A549 (cell line): ENCODE measurements around the gene RAE1. TPM values are rescaled to one million over a fixed set of nuclear protein-coding genes. Genes with fewer than 3 reads are reported as not detected.

Experiments
- ATAC-seq, 2 experiments: fragments of 200-7000 bp in 1 of 2; fragments of >200 bp in 1 of 2; cut with Nextera tagmentation in 1 of 2; cut with Tn5 transposase in 1 of 2; 3 replicates each; pipeline versions ENCODE4 v1.8.0 to v1.9.1; 2018 to 2020; ENCODE audit warnings: mild to moderate bottlenecking in 1 of 2, moderate library complexity in 1 of 2
- CTCF ChIA-PET: fragments of 300-600 bp; sonication (Branson Sonifier 250); formaldehyde crosslinking; extraction: SDS; loops from one replicate; lab custom pipeline; 2021; ENCODE audit warnings: antibody characterized with exemption, inconsistent platforms; lab: Yijun Ruan, JAX
- POLR2A ChIA-PET: fragments of 350-600 bp; formaldehyde crosslinking; extraction: SDS; loops from one replicate; lab custom pipeline; 2021; ENCODE audit warnings: antibody characterized with exemption, inconsistent platforms; lab: Yijun Ruan, JAX
- DNase-seq, 2 experiments: peaks; one replicate each; pipeline versions ENCODE4 v3.0.0 to v3.0.0-alpha.2; 2011 to 2016; ENCODE audit warnings: low read depth in 1 of 2, low spot score in 1 of 2
- FAIRE-seq: peaks from 2 replicates; lab custom pipeline; 2011; peaks lifted over from hg19 to GRCh38; lab: Jason Lieb, UNC
- H3K27ac ChIP-seq, 2 experiments: fragments of >200 bp; sonication (Bioruptor Twin); formaldehyde crosslinking; 3 replicates each; pipeline ENCODE4 v1.5.1; 2016 to 2017
- H3K4me1 ChIP-seq: fragments of >200 bp; sonication (Bioruptor Twin); formaldehyde crosslinking; 3 replicates; pipeline ENCODE4 v1.6.1; 2016
- H3K4me2 ChIP-seq: fragments of >200 bp; sonication (Bioruptor Twin); formaldehyde crosslinking; 3 replicates; pipeline ENCODE4 v1.6.1; 2016
- H3K4me3 ChIP-seq: fragments of >200 bp; sonication (Bioruptor Twin); formaldehyde crosslinking; 3 replicates; pipeline ENCODE4 v1.5.1; 2016
- H3K9me3 ChIP-seq: fragments of >200 bp; sonication (Bioruptor Twin); formaldehyde crosslinking; 3 replicates; pipeline ENCODE4 v1.6.1; 2016
- CTCF ChIP-seq: fragments of >200 bp; sonication (Bioruptor Twin); formaldehyde crosslinking; IDR thresholded peaks from 3 replicates; pipeline ENCODE4 v1.5.1; 2016
- EHF ChIP-seq: fragments of 250-450 bp; sonication (Bioruptor Pico); IDR thresholded peaks from 2 replicates; pipeline ENCODE4 v1.5.0; 2020; ENCODE audit warnings: mild to moderate bottlenecking
- EHMT2 ChIP-seq: fragments of 200-600 bp; sonication (generic); IDR thresholded peaks from 2 replicates; pipeline ENCODE4 v1.6.1; 2016; ENCODE audit warnings: antibody characterized with exemption, low read depth, mild to moderate bottlenecking, moderate library complexity
- ELK1 ChIP-seq: fragments of 150-350 bp; IDR thresholded peaks from 2 replicates; pipeline ENCODE4 v1.6.1; 2014; ENCODE audit warnings: low read depth, mild to moderate bottlenecking, low read length
- FOSL2 ChIP-seq, 2 experiments: fragments of 450-650 bp in 1 of 2; fragments of >200 bp in 1 of 2; sonication (Bioruptor Twin) in 1 of 2; formaldehyde crosslinking; IDR thresholded peaks; 2 replicates each; pipeline versions ENCODE4 v1.5.0 to v1.6.1; 2016 to 2020; ENCODE audit warnings: mild to moderate bottlenecking in 1 of 2, moderate library complexity in 1 of 2
- HOXB13 ChIP-seq: fragments of 250-450 bp; sonication (Bioruptor Pico); IDR thresholded peaks from 2 replicates; pipeline ENCODE4 v1.5.0; 2020; ENCODE audit warnings: low read depth, mild to moderate bottlenecking, moderate library complexity
- HOXB5 ChIP-seq: fragments of 250-450 bp; sonication (Bioruptor Pico); IDR thresholded peaks from 2 replicates; pipeline ENCODE4 v1.5.0; 2020; ENCODE audit warnings: mild to moderate bottlenecking, moderate library complexity
- JUN ChIP-seq, 2 experiments: fragments of >200 bp; sonication (Bioruptor Twin); formaldehyde crosslinking; IDR thresholded peaks; 2 replicates in 1 of 2; 3 replicates in 1 of 2; pipeline ENCODE4 v1.6.1; 2016 to 2017
- MYC ChIP-seq: IDR thresholded peaks from 2 replicates; pipeline ENCODE4 v1.6.1; 2012; ENCODE audit warnings: mild to moderate bottlenecking, inconsistent platforms, low read length, improper control_type of control experiment, borderline replicate concordance
- NFE2L2 ChIP-seq: fragments of 150-350 bp; conservative IDR thresholded peaks from 2 replicates; pipeline ENCODE4 v1.6.1; 2014; ENCODE audit warnings: low read length
- PHF8 ChIP-seq: fragments of 200-600 bp; sonication (generic); IDR thresholded peaks from 2 replicates; pipeline ENCODE4 v1.6.1; 2016; ENCODE audit warnings: low read depth, mild to moderate bottlenecking, antibody characterized with exemption, moderate library complexity, borderline replicate concordance
- POLR2A ChIP-seq: IDR thresholded peaks from 2 replicates; pipeline ENCODE4 v1.6.1; 2012; ENCODE audit warnings: mild to moderate bottlenecking, low read length
- RAD21 ChIP-seq, 2 experiments: fragments of >200 bp in 1 of 2; sonication (Bioruptor Twin) in 1 of 2; formaldehyde crosslinking in 1 of 2; IDR thresholded peaks in 1 of 2; conservative IDR thresholded peaks in 1 of 2; 2 replicates in 1 of 2; 3 replicates in 1 of 2; pipeline ENCODE4 v1.6.1; 2012 to 2018; ENCODE audit warnings: inconsistent platforms in 1 of 2
- RARB ChIP-seq: fragments of 250-450 bp; sonication (Bioruptor Pico); IDR thresholded peaks from 2 replicates; pipeline ENCODE4 v1.8.0; 2021; ENCODE audit warnings: mild to moderate bottlenecking, moderate library complexity
- RCOR1 ChIP-seq: fragments of 150-350 bp; IDR thresholded peaks from 2 replicates; pipeline ENCODE4 v1.6.1; 2014; ENCODE audit warnings: antibody characterized with exemption, low read length, low read depth
- SMC3 ChIP-seq: fragments of >200 bp; sonication (Bioruptor Twin); formaldehyde crosslinking; IDR thresholded peaks from 3 replicates; pipeline ENCODE4 v1.6.1; 2018; ENCODE audit warnings: inconsistent platforms
- TFCP2L1 ChIP-seq: fragments of 250-450 bp; sonication (Bioruptor Pico); IDR thresholded peaks from 2 replicates; pipeline ENCODE4 v1.5.0; 2021; ENCODE audit warnings: mild to moderate bottlenecking
- ZC3H11A ChIP-seq: fragments of 450-650 bp; IDR thresholded peaks from 2 replicates; pipeline ENCODE4 v1.6.1; 2014; ENCODE audit warnings: antibody characterized with exemption, mild to moderate bottlenecking
- ZFP36 ChIP-seq: fragments of 450-650 bp; IDR thresholded peaks from 2 replicates; pipeline ENCODE4 v1.6.1; 2014; ENCODE audit warnings: borderline replicate concordance; ENCODE audit not compliant: partially characterized antibody
- ZSCAN20 ChIP-seq: fragments of 250-450 bp; sonication (Bioruptor Pico); IDR thresholded peaks from 2 replicates; pipeline ENCODE4 v1.8.0; 2022; ENCODE audit warnings: mild to moderate bottlenecking, moderate library complexity
- WGBS: methylation state at CpG from one replicate; pipeline ENCODE4 v1.1.6; 2017; ENCODE audit errors: missing lambda C conversion rate; 5-methylcytosine and 5-hydroxymethylcytosine counted together
- polyA plus RNA-seq, 4 experiments: library from polyadenylated mRNA; depleted of rRNA in 3 of 4; stranded (reverse); fragments of >200 nt; fragmentation: RNase III in 1 of 4; extraction: RNeasy Plus Mini Kit Qiagen cat#74134 plus additional on column Dnase treatment in 1 of 4; gene quantifications; 2 replicates in 3 of 4; 3 replicates in 1 of 4; pipeline ENCODE4 v1.2.3, GENCODE V29; 2011 to 2017
- TF ChIP-seq, protein P1 (sequence below): fragments of 200-600 bp; sonication (generic); IDR thresholded peaks from 2 replicates; pipeline ENCODE4 v1.6.1; 2016; ENCODE audit warnings: antibody characterized with exemption, mild to moderate bottlenecking, moderate library complexity
- TF ChIP-seq, protein P2 (sequence below): fragments of 450-650 bp; IDR thresholded peaks from 2 replicates; pipeline ENCODE4 v1.6.1; 2014; ENCODE audit warnings: antibody characterized with exemption

The RAE1 gene
- polyA plus RNA-seq, 2 of the 4 experiments (the other 2 are of a cell fraction) = 54.7 to 69.6 TPM

GRCh38 chr20:57425150-57426013, 74.3 kb downstream of the RAE1 start:
- ChIA-PET POLR2A (no interaction called here), CTCF (interaction anchor here (1.3 kb wide), 1 partner anchor 45 kb away, joined by 4 read pairs; no protein-coding TSS in a partner anchor)
- H3K4me1 ChIP-seq = no peaks in the 10 kb centered on the region
- no peak overlapping the region for H3K27ac ChIP-seq
- 75% methylated on average over 15 of the region's 17 CpGs for WGBS
- FAIRE-seq (no peak), DNase-seq (no peak), ATAC-seq (no peak)
- no peak for TF ChIP-seq SMC3
- TF ChIP-seq ZC3H11A = no peak
- TF ChIP-seq RAD21 (conservative IDR thresholded peaks at IDR 0.05 in 1 of 2, IDR thresholded peaks at IDR 0.05 in 1 of 2) = no peak
- TF ChIP-seq FOSL2 (IDR thresholded peaks at IDR 0.05) = no peak
- TF ChIP-seq FOSL2 (CRISPR knock-in tag; IDR thresholded peaks at IDR 0.05) = no peak
- TF ChIP-seq, protein P1, sequence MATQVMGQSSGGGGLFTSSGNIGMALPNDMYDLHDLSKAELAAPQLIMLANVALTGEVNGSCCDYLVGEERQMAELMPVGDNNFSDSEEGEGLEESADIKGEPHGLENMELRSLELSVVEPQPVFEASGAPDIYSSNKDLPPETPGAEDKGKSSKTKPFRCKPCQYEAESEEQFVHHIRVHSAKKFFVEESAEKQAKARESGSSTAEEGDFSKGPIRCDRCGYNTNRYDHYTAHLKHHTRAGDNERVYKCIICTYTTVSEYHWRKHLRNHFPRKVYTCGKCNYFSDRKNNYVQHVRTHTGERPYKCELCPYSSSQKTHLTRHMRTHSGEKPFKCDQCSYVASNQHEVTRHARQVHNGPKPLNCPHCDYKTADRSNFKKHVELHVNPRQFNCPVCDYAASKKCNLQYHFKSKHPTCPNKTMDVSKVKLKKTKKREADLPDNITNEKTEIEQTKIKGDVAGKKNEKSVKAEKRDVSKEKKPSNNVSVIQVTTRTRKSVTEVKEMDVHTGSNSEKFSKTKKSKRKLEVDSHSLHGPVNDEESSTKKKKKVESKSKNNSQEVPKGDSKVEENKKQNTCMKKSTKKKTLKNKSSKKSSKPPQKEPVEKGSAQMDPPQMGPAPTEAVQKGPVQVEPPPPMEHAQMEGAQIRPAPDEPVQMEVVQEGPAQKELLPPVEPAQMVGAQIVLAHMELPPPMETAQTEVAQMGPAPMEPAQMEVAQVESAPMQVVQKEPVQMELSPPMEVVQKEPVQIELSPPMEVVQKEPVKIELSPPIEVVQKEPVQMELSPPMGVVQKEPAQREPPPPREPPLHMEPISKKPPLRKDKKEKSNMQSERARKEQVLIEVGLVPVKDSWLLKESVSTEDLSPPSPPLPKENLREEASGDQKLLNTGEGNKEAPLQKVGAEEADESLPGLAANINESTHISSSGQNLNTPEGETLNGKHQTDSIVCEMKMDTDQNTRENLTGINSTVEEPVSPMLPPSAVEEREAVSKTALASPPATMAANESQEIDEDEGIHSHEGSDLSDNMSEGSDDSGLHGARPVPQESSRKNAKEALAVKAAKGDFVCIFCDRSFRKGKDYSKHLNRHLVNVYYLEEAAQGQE = no peak
- no peak for TF ChIP-seq ZFP36
- no peak for TF ChIP-seq EHF (CRISPR knock-in tag)
- no peak for TF ChIP-seq POLR2A
- no peak for TF ChIP-seq RARB (CRISPR knock-in tag)
- TF ChIP-seq EHMT2 = no peak
- no peak for TF ChIP-seq CTCF
- no peak for TF ChIP-seq ELK1
- TF ChIP-seq PHF8 = no peak
- TF ChIP-seq MYC = no peak
- TF ChIP-seq NFE2L2 = no peak
- no peak for TF ChIP-seq RCOR1
- no peak for TF ChIP-seq ZSCAN20 (CRISPR knock-in tag)
- no peak for TF ChIP-seq TFCP2L1 (CRISPR knock-in tag)
- no peak overlapping the region for H3K4me3 ChIP-seq
- H3K9me3 ChIP-seq = no peaks in the 10 kb centered on the region
- no peak overlapping the region for H3K4me2 ChIP-seq

DNA sequence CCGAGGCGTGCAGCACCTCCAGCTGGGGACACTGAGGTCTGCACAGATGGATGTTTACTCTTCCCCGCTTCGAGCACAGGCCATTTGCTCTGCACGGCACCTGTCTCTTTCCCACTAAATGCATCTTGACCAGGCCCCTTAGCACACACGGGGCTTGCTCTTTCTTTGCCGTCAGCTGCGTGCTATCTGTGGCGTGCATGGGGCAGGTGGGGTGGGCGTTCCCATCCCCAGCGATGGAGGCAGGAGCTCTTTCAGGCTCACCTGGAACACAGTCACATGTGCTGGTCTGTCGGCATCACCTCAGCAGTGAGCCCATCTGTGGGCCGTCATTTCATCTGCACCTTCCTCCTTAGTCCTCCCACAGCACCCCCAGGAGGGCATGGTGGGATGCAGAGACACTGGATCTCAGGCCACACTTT, 75.2 kb downstream of the RAE1 start:
- Histone ChIP-seq H3K4me1 (no peaks in the 10 kb centered on the region), H3K27ac (no peak overlapping the region), H3K9me3 (no peaks in the 10 kb centered on the region), H3K4me2 (no peak overlapping the region), H3K4me3 (no peak overlapping the region)
- CTCF ChIA-PET = interaction anchor here (1.3 kb wide), 1 partner anchor 44 kb away, joined by 4 read pairs; no protein-coding TSS in a partner anchor
- DNase-seq (no peak), FAIRE-seq (no peak), ATAC-seq (no peak)
- TF ChIP-seq HOXB5 (CRISPR knock-in tag) (no peak), HOXB13 (CRISPR knock-in tag) (no peak), POLR2A (no peak), ELK1 (no peak), JUN (IDR thresholded peaks at IDR 0.05) (no peak), NFE2L2 (no peak)
- TF ChIP-seq, protein P2, sequence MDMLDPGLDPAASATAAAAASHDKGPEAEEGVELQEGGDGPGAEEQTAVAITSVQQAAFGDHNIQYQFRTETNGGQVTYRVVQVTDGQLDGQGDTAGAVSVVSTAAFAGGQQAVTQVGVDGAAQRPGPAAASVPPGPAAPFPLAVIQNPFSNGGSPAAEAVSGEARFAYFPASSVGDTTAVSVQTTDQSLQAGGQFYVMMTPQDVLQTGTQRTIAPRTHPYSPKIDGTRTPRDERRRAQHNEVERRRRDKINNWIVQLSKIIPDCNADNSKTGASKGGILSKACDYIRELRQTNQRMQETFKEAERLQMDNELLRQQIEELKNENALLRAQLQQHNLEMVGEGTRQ = no peak
- WGBS = 83% methylated on average over 13 of the region's 13 CpGs
- POLR2A ChIA-PET = no interaction called here
